Kidney (tissue), 14 donors: Measurements from ENCODE around the gene NUMA1. TPM values are rescaled to one million over a fixed set of nuclear protein-coding genes. Genes with fewer than 3 reads are reported as not detected.
A peak's percentile ranks its signal among the peaks of the same experiment; 100 is the strongest.

ENCODE experiments used
- DNase-seq, 5 donors: peaks; one replicate each; pipeline ENCODE4 v3.0.0-alpha.2; 2013 to 2020
- FAIRE-seq: peaks from 2 replicates; lab custom pipeline; 2012; peaks lifted over from hg19 to GRCh38; lab: Jason Lieb, UNC
- H3K27ac ChIP-seq, 2 donors: one replicate each; pipeline ENCODE4 v1.7.0; 2013; ENCODE audit warnings: low read depth in 2 of 2, low read length in 2 of 2, inconsistent platforms in 1 of 2
- H3K27me3 ChIP-seq: one replicate; pipeline ENCODE4 v1.7.1; 2013; ENCODE audit warnings: low read length, inconsistent platforms; ENCODE audit not compliant: control insufficient read depth, insufficient read depth
- H3K36me3 ChIP-seq, 3 donors: one replicate each; pipeline versions ENCODE4 v1.7.0 to v1.7.1; 2013; ENCODE audit warnings: low read length in 3 of 3, control low read depth in 1 of 3, inconsistent platforms in 1 of 3; ENCODE audit not compliant: insufficient read depth in 3 of 3, control insufficient read depth in 2 of 3
- H3K4me1 ChIP-seq, 3 donors: one replicate each; pipeline versions ENCODE4 v1.7.0 to v1.7.1; 2013; ENCODE audit warnings: low read length in 3 of 3, inconsistent platforms in 1 of 3, low read depth in 1 of 3; ENCODE audit not compliant: control insufficient read depth in 2 of 3, insufficient read depth in 2 of 3
- H3K4me3 ChIP-seq, 3 donors: one replicate each; pipeline versions ENCODE4 v1.7.0 to v1.8.1; 2013; ENCODE audit warnings: low read length in 3 of 3, control low read depth in 1 of 3, inconsistent platforms in 1 of 3
- H3K9ac ChIP-seq, 3 donors: one replicate each; pipeline versions ENCODE4 v1.7.0 to v1.7.1; 2013; ENCODE audit warnings: low read length in 3 of 3, control low read depth in 1 of 3, inconsistent platforms in 1 of 3
- H3K9me3 ChIP-seq, 3 donors: one replicate each; pipeline versions ENCODE4 v1.7.0 to v1.7.1; 2013; ENCODE audit warnings: low read length in 3 of 3, control low read depth in 1 of 3, inconsistent platforms in 1 of 3; ENCODE audit not compliant: control insufficient read depth in 2 of 3, insufficient read depth in 1 of 3
- CTCF ChIP-seq: IDR thresholded peaks from 3 replicates; pipeline ENCODE4 v1.5.1; 2012; ENCODE audit warnings: mild to moderate bottlenecking, moderate library complexity, borderline replicate concordance; ENCODE audit not compliant: insufficient read depth; ENCODE audit errors: extremely low read depth
- intact Hi-C: fragments of 100-400 bp; cut with DNase I; formaldehyde crosslinking; loops from one replicate; pipeline ENCODE4 v1.11.1; 2022
- polyA plus RNA-seq: library from polyadenylated mRNA; stranded (reverse); fragments of 350-450 nt; fragmentation: Illumina TruSeq; extraction: RNeasy Lipid Tissue Mini Kit (QIAGEN cat#74804); gene quantifications from one replicate; pipeline ENCODE4 v1.2.3, GENCODE V29; 2014; ENCODE audit warnings: low read depth, low replicate concordance; ENCODE audit not compliant: insufficient read depth
- total RNA-seq: library from RNA; stranded (reverse); fragmentation: NEBNext Ultra II Directional; extraction: Animal tissue kit (Norgen Biotek cat#: 25700); gene quantifications from one replicate; pipeline ENCODE4 v1.2.1, GENCODE V29; 2021
- donor health status: control.
- donor health status: control.
- donor health status: control.
- donor health status: control.
- donor health status: control.
- donor health status: DM: yes; HTN: yes; CAD: no.
- donor health status: Normal renal cell carcinoma (clear cell type).

NUMA1 gene
- total and polyA plus RNA-seq, 2 donors from 2014 or later, result 85.3 to 198 TPM

- Histone ChIP-seq H3K27me3 (no peaks in the 10 kb centered on the region), H3K9me3 (no peaks in the 10 kb centered on the region), H3K4me1 (peaks cover 0 to 2% (median 0%) of the 10 kb centered on the region in 3 donors), H3K27ac (no peak overlapping the region), H3K4me3 (no peak overlapping the region), H3K36me3 (peaks cover 0 to 4% (median 2%) of the 10 kb centered on the region in 3 donors), H3K9ac (no peak overlapping the region)
- no peak for TF ChIP-seq CTCF
- DNase-seq (no peak), FAIRE-seq (no peak)
- intact Hi-C loops, result no loop called here
Measured at GRCh38 chr11:72061739-72062396, 18.5 kb downstream of the NUMA1 start.

GRCh38 chr11:72058416-72059034, 21.8 kb downstream of the NUMA1 start:
- no peaks in the 10 kb centered on the region for H3K27me3 ChIP-seq
- FAIRE-seq (no peak), DNase-seq (no peak)
- H3K36me3 ChIP-seq, result peaks cover 0 to 4% (median 2%) of the 10 kb centered on the region in 3 donors
- intact Hi-C loops, result no loop called here
- no peak overlapping the region for H3K27ac ChIP-seq
- no peaks in the 10 kb centered on the region for H3K9me3 ChIP-seq
- TF ChIP-seq CTCF, result no peak
- no peak overlapping the region for H3K4me3 ChIP-seq
- no peaks in the 10 kb centered on the region for H3K4me1 ChIP-seq
- H3K9ac ChIP-seq, result no peak overlapping the region

GRCh38 chr11:72048766-72049460, 31.4 kb downstream of the NUMA1 start:
- FAIRE-seq, result no peak
- DNase-seq, result peak in 2 of 5 donors; percentile 40 to 60
- Histone ChIP-seq H3K4me3 (no peak overlapping the region), H3K36me3 (no peaks in the 10 kb centered on the region), H3K9me3 (no peaks in the 10 kb centered on the region), H3K4me1 (peaks cover 0 to 12% (median 7%) of the 10 kb centered on the region in 3 donors), H3K27me3 (no peaks in the 10 kb centered on the region), H3K9ac (peak overlapping the region in 1 of 3 donors; percentile 61), H3K27ac (peak overlapping the region; percentile 26 to 65)
- no peak for TF ChIP-seq CTCF
- intact Hi-C loops, result no loop called here
